Subcutaneous abdominal adipose tissue (tissue), 5 donors: Measurements from ENCODE around the gene KIAA1671.

Source experiments
- H3K27ac ChIP-seq: one replicate; pipeline ENCODE4 v1.7.0; 2013; ENCODE audit warnings: low read depth, mild to moderate bottlenecking, inconsistent platforms, low read length, moderate library complexity
- H3K27me3 ChIP-seq, 5 donors: one replicate each; pipeline ENCODE4 v1.7.0; 2013; ENCODE audit warnings: low read length in 5 of 5, inconsistent platforms in 1 of 5; ENCODE audit not compliant: control insufficient read depth in 5 of 5, insufficient read depth in 4 of 5
- H3K36me3 ChIP-seq, 5 donors: one replicate each; pipeline ENCODE4 v1.7.0; 2013; ENCODE audit warnings: low read length in 5 of 5; ENCODE audit not compliant: control insufficient read depth in 5 of 5, insufficient read depth in 5 of 5
- H3K4me1 ChIP-seq, 5 donors: one replicate each; pipeline ENCODE4 v1.7.0; 2013; ENCODE audit warnings: low read length in 5 of 5, mild to moderate bottlenecking in 3 of 5, moderate library complexity in 1 of 5; ENCODE audit not compliant: control insufficient read depth in 5 of 5, insufficient read depth in 5 of 5
- H3K4me3 ChIP-seq, 5 donors: one replicate each; pipeline ENCODE4 v1.7.0; 2013; ENCODE audit warnings: low read length in 5 of 5, low read depth in 1 of 5
- H3K9ac ChIP-seq, 5 donors: one replicate each; pipeline ENCODE4 v1.7.0; 2013; ENCODE audit warnings: low read length in 5 of 5, mild to moderate bottlenecking in 4 of 5, moderate library complexity in 3 of 5
- H3K9me3 ChIP-seq, 5 donors: one replicate each; pipeline ENCODE4 v1.7.0; 2013; ENCODE audit warnings: low read length in 5 of 5; ENCODE audit not compliant: control insufficient read depth in 5 of 5
- donor health status: healthy.
- donor health status: healthy.
- donor health status: healthy.
- donor health status: healthy.
- donor health status: healthy.

Gene KIAA1671

DNA sequence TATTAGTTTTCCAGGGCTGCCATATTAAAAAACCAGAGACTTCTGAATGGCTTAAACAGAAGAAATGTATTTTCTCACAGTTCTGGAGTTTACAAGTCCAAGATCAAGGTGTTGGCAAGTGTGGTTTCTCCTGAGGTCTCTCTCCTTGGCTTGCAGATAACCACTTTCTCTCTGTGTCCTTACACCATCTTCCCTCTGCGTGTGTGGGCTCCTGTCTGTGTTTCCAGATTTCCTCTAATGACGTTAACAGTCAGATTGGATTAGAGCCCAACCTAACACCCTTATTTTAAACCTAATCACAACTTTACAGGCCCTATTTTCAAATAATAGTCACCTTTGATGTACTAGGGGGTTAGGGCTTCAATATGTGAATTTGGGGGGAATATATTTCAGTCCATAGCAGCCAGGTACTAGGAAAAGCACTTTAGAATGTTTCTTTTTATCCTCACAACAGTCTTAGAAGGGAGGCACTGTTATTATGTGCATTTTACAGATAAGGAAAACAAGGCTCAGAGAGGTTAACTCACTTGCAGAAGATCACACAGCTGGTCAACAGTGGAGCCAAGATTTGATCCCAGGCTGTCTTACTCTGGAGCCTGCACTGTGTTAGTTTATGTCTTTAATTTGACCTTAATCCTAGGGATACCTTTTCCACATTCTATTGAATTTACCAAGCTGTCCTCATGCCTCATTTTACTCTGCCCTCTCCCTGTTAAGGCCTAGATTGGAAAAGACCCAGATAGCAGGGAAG, 130.7 kb downstream of the KIAA1671 start:
- no peaks in the 10 kb centered on the region for H3K36me3 ChIP-seq
- H3K27ac ChIP-seq, result no peak overlapping the region
- H3K27me3 ChIP-seq, result no peaks in the 10 kb centered on the region
- peak overlapping the region in 1 of 5 donors; percentile 1 for H3K9ac ChIP-seq
- peaks cover 0 to 6% (median 0%) of the 10 kb centered on the region in 5 donors for H3K9me3 ChIP-seq
- peaks cover 6 to 36% (median 12%) of the 10 kb centered on the region in 5 donors for H3K4me1 ChIP-seq
- H3K4me3 ChIP-seq, result no peak overlapping the region

GRCh38 chr22:25083807-25084200, 131.3 kb downstream of the KIAA1671 start:
- H3K27me3 ChIP-seq, result no peaks in the 10 kb centered on the region
- peaks cover 0 to 6% (median 0%) of the 10 kb centered on the region in 5 donors for H3K9me3 ChIP-seq
- H3K36me3 ChIP-seq, result peaks cover 0 to 2% (median 0%) of the 10 kb centered on the region in 5 donors
- H3K27ac ChIP-seq, result no peak overlapping the region
- H3K9ac ChIP-seq, result no peak overlapping the region
- H3K4me3 ChIP-seq, result no peak overlapping the region
- H3K4me1 ChIP-seq, result peaks cover 6 to 36% (median 12%) of the 10 kb centered on the region in 5 donors

DNA sequence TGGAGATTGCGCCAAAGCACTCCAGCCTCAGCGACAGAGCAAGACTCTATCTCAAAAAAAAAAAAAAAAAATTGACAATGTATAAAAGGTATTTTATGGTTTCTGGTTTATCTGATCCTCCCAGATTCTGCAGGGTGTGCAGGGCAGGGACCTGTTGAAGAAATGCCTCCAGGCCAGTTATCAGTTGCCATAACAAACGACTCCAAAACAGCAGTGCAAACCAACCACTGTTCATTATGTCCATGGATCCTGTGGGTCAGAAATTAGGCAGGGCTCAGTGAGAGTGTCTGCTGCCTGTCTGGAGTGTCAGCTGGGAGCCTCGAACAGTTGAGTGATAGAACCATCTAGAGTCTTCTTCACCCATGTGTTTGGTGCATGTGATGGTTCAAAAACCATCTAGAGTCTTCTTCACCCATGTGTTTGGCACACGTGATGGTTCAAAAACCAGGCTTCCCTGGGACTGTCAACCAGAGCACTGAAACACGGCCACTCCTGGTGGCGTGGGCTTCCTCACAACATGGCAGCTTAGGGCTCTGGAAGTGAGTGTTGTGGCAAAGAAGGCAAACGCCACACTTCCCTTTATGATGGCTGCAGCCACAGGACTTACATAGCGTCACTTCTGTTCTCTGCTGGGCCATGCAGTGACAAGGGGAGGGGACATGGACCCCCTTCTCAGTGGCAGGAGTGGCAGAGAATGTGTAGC, 132.0 kb downstream of the KIAA1671 start:
- Histone ChIP-seq H3K4me1 (peaks cover 6 to 39% (median 12%) of the 10 kb centered on the region in 5 donors), H3K4me3 (no peak overlapping the region), H3K9ac (no peak overlapping the region), H3K36me3 (peaks cover 0 to 2% (median 0%) of the 10 kb centered on the region in 5 donors), H3K27me3 (no peaks in the 10 kb centered on the region), H3K9me3 (peaks cover 0 to 6% (median 0%) of the 10 kb centered on the region in 5 donors), H3K27ac (no peak overlapping the region)

DNA sequence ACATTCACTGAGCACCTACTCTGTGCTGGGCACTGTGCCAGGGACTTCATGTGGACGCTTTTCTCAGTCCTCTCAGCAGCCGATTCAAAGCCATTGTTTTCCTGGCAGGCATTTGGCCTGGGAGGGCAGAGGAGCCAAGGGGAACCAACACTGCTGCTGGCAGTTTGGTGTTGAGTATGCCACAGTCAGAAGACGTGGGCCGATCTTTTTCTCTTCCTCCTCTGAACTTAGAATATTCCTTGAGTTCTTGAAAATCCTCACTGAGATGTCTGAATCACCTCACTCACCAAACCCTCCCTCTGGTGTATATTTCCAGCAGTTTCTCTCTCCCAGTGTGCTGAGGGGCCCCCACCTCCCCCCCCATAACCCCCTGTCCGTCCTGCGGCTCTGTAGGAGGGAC, 132.6 kb downstream of the KIAA1671 start:
- Histone ChIP-seq H3K9ac (no peak overlapping the region), H3K36me3 (peaks cover 0 to 2% (median 0%) of the 10 kb centered on the region in 5 donors), H3K4me3 (no peak overlapping the region), H3K9me3 (peaks cover 0 to 6% (median 0%) of the 10 kb centered on the region in 5 donors), H3K27me3 (no peaks in the 10 kb centered on the region), H3K27ac (no peak overlapping the region), H3K4me1 (peaks cover 6 to 45% (median 12%) of the 10 kb centered on the region in 5 donors)

DNA sequence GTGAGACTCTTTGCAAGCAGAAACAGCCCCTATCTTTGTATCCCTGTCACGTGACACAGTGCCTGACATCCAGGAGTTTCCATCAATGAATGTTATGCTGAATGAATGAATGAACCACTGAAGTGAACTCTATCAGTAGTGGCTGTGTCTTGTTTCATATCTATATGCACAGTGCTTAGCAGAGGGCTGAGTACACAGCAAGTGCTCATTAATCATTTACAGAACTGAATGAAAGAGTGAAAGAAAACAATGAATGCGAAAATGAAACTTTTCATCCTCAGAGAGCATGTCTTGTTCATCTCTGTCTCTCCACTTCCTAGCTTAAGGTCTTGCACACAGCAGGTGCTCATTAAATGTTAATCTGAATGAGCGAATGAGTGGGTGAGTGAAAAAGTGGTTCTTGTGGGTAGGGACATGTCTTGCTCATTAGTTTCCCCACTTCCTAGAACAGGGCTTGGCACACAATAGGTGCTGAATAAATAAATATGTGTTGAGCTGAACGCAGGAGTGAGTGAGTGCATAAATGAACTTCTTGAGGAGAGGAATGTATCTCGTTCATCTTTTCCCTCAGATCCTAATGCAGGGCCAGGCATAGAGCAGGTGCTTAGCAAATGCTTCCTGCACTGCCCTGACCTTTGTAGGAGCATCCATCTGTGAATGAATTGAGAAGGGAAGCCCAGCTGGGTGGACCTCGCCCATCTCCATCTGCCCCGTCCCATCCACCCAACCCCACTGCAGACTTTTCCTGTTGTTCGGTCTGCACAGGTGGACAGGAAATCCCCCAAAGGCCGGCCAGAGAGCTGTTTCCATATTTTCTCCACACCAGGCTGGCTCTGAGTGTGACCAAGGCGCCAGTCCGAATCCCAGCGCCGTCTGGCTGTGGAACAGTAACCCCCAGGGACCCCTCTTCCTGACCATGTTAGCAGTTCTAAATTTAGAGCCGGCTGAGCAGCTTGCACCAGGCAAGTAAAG, 133.7 kb downstream of the KIAA1671 start:
- H3K4me1 ChIP-seq, result peaks cover 6 to 50% (median 12%) of the 10 kb centered on the region in 5 donors
- peaks cover 0 to 6% (median 0%) of the 10 kb centered on the region in 5 donors for H3K9me3 ChIP-seq
- no peak overlapping the region for H3K9ac ChIP-seq
- peaks cover 0 to 2% (median 0%) of the 10 kb centered on the region in 5 donors for H3K36me3 ChIP-seq
- no peak overlapping the region for H3K27ac ChIP-seq
- H3K4me3 ChIP-seq, result no peak overlapping the region
- peaks cover 0 to 2% (median 0%) of the 10 kb centered on the region in 5 donors for H3K27me3 ChIP-seq

- peaks cover 0 to 2% (median 0%) of the 10 kb centered on the region in 5 donors for H3K27me3 ChIP-seq
- H3K4me3 ChIP-seq, result no peak overlapping the region
- no peak overlapping the region for H3K27ac ChIP-seq
- H3K9ac ChIP-seq, result no peak overlapping the region
- peaks cover 6 to 50% (median 12%) of the 10 kb centered on the region in 5 donors for H3K4me1 ChIP-seq
- H3K36me3 ChIP-seq, result peaks cover 0 to 2% (median 0%) of the 10 kb centered on the region in 5 donors
- peaks cover 0 to 6% (median 0%) of the 10 kb centered on the region in 5 donors for H3K9me3 ChIP-seq
These were observed 134.4 kb downstream of the KIAA1671 start for GRCh38 chr22:25086902-25087282.

- Histone ChIP-seq H3K27me3 (peaks cover 0 to 4% (median 2%) of the 10 kb centered on the region in 5 donors), H3K36me3 (peaks cover 0 to 2% (median 0%) of the 10 kb centered on the region in 5 donors), H3K4me3 (no peak overlapping the region), H3K4me1 (peaks cover 6 to 50% (median 12%) of the 10 kb centered on the region in 5 donors), H3K9ac (no peak overlapping the region), H3K27ac (no peak overlapping the region), H3K9me3 (no peaks in the 10 kb centered on the region)
These were observed 137.8 kb downstream of the KIAA1671 start for GRCh38 chr22:25090225-25090890.

DNA sequence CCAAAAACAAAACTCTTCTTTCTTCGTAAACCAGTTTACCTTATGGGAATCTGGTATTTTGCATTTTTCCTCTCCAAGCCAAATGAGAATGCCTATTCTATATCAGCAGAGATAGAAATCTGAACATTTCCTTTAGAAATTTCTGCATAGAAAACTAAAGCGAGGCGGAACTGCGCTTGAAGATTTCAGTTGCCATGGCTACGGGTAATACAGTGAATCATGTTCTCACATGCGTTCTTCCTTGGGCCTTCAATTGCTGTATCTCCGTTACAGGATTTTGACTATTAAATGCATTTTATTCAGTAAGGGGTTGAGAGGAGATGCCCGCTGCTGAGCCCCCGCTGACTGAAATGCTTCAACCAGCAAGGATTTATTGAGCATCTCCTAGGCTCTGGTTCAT, 138.9 kb downstream of the KIAA1671 start:
- no peak overlapping the region for H3K4me3 ChIP-seq
- H3K9me3 ChIP-seq, result no peaks in the 10 kb centered on the region
- H3K4me1 ChIP-seq, result peaks cover 1 to 39% (median 9%) of the 10 kb centered on the region in 5 donors
- H3K9ac ChIP-seq, result no peak overlapping the region
- peaks cover 0 to 2% (median 0%) of the 10 kb centered on the region in 5 donors for H3K36me3 ChIP-seq
- peaks cover 0 to 4% (median 2%) of the 10 kb centered on the region in 5 donors for H3K27me3 ChIP-seq
- no peak overlapping the region for H3K27ac ChIP-seq

GRCh38 chr22:25092119-25092518, 139.6 kb downstream of the KIAA1671 start:
- Histone ChIP-seq H3K27me3 (peaks cover 0 to 4% (median 2%) of the 10 kb centered on the region in 5 donors), H3K4me1 (peaks cover 0 to 32% (median 2%) of the 10 kb centered on the region in 5 donors), H3K4me3 (no peak overlapping the region), H3K9me3 (no peaks in the 10 kb centered on the region), H3K36me3 (peaks cover 0 to 2% (median 0%) of the 10 kb centered on the region in 5 donors), H3K27ac (no peak overlapping the region), H3K9ac (no peak overlapping the region)
